Stimulated activated effector memory CD8-positive, alpha-beta T cell treated with anti-CD3 and anti-CD28 coated beads, Interleukin-12 subunit alpha, Interleukin-12 subunit beta, amount 100 ng/mL, for 72 hours (primary cell): ENCODE measurements around the gene FTCD.
A peak's percentile ranks its signal among the peaks of the same experiment; 100 is the strongest.

ENCODE experiments used
- ATAC-seq: fragments of 150-1000 bp; cut with Tn5 transposase; 2 replicates; pipeline ENCODE4 v1.10.0; 2021
- DNase-seq, 2 donors: peaks; one replicate each; pipeline ENCODE4 v3.0.0; 2021 to 2022; ENCODE audit warnings: low spot score in 2 of 2
- H3K27ac Mint-ChIP-seq: one replicate; pipeline ENCODE4 v1.8.0; 2022; ENCODE audit warnings: mild to moderate bottlenecking, mixed read lengths
- H3K36me3 Mint-ChIP-seq: one replicate; pipeline ENCODE4 v1.8.0; 2022; ENCODE audit warnings: mild to moderate bottlenecking, mixed read lengths
- H3K4me1 Mint-ChIP-seq: one replicate; pipeline ENCODE4 v1.8.0; 2022; ENCODE audit warnings: mixed read lengths
- H3K4me3 Mint-ChIP-seq: one replicate; pipeline ENCODE4 v1.8.0; 2022; ENCODE audit warnings: mild to moderate bottlenecking, mixed read lengths
- H3K9me3 Mint-ChIP-seq: one replicate; pipeline ENCODE4 v1.8.0; 2022; ENCODE audit warnings: mixed read lengths

Gene FTCD

DNA sequence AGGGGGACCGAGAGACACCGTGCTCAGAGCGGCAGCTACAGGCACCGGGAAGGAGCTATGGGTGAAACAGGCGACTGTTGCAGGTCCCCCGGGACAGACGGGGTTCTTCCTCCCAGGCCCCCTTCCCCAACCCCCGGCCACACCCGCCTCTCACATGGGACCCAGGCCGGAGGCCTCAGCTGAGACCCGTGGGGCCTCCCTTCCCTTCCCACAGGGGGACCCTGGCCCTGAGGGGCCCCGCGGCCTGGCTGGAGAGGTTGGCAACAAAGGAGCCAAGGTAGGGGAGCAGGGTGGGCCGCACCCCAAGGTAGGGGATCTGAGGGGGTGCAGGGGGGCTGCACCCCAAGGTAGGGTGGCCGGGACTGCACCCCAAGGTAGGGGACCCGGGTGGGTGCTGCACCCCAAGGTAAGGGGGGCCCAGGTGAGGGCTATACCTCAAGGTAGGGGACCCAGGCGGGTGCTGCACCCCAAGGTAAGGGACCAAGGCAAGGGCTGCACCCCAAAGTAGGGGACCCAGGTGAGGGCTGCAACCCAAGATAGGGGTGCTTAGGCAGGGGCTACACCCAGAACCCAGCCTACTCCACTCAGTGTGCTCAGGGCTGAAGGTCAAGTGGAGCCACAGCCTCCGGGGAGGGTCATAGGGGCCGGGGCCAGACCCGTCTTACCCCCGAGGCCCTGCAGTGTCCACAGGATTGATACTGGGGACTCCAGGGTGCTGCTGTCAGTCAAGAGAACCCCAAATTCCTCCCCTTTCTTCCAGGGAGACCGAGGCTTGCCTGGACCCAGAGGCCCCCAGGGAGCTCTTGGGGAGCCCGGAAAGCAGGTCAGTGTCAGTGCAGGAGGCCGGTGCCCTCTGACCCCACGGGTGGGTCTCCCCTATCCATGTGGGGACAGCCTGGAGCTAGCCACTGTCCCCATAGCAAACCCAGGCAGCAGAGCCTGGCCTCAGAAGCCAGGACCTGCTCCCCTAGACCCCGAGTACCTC lies 34.8 kb downstream of the FTCD start:
- DNase-seq (no peak), ATAC-seq (no peak)
- Mint-ChIP-seq H3K36me3 (peaks cover 5% of the 10 kb centered on the region), H3K4me1 (no peaks in the 10 kb centered on the region), H3K4me3 (no peak overlapping the region), H3K9me3 (no peaks in the 10 kb centered on the region), H3K27ac (peak overlapping the region; percentile 56)

DNA sequence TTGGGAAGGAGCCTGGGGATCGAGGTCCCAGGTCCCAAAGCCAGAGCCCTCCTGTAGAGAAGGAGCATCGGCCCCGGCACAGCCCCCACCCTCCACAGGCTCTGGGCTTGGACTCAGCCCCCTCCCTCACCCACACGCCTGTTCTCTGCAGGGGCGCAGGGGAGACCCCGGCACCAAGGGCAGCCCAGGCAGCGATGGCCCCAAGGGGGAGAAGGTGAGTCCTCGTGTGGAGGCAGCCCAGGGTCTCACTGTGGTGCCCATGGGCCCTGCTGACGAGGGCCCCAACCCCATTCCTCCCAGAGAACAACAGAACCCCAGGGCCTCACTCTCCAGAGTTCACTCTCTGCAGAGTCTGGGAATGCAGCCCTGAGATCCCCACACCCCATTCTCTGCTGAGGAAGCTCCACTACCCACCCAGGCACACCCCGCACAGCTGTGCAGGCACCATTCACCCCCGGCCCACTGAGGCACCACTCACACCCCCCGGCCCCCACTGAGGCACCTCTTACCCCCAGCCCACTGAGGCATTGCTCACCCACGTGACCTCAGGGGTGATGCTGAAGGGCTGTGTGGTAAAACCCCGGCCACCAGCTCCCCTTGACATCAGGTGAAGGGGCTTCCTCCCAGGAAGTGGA lies 35.6 kb downstream of the FTCD start:
- H3K9me3 Mint-ChIP-seq, result peaks cover 2% of the 10 kb centered on the region

DNA sequence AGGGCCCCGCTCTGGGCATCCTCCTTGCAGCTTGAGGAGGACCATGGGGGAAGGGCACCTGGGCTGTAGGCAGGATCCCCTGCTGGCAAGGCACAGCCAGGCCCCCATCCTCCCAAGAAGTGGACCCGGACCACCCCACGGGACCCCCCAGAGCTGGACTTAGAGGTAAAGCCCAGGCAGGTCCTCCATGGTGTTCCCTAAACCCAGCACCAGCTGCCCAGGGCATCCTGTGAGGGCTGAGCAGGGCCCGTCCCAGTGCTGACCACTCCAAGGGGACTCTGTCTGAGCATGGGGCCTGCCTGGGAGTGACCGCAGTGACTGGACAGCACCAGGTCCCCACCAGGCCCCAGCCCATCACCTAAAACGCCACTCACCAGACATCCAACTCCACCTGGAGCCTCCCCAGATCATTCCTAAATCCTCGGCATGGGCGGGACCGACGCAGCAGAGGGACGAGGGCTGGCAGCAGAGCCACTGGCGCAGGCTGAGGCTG lies 36.2 kb downstream of the FTCD start:
- H3K36me3 Mint-ChIP-seq, result peaks cover 3% of the 10 kb centered on the region
- peaks cover 2% of the 10 kb centered on the region for H3K9me3 Mint-ChIP-seq
- H3K4me3 Mint-ChIP-seq, result no peak overlapping the region
- no peak for ATAC-seq
- no peaks in the 10 kb centered on the region for H3K4me1 Mint-ChIP-seq
- DNase-seq, result no peak
- H3K27ac Mint-ChIP-seq, result no peak overlapping the region

More for the DNA sequence above, 35.6 kb downstream of the FTCD start:
- DNase-seq, result no peak
- ATAC-seq, result no peak
- Mint-ChIP-seq H3K4me3 (no peak overlapping the region), H3K27ac (peak overlapping the region; percentile 56), H3K4me1 (no peaks in the 10 kb centered on the region), H3K36me3 (peaks cover 5% of the 10 kb centered on the region)

DNA sequence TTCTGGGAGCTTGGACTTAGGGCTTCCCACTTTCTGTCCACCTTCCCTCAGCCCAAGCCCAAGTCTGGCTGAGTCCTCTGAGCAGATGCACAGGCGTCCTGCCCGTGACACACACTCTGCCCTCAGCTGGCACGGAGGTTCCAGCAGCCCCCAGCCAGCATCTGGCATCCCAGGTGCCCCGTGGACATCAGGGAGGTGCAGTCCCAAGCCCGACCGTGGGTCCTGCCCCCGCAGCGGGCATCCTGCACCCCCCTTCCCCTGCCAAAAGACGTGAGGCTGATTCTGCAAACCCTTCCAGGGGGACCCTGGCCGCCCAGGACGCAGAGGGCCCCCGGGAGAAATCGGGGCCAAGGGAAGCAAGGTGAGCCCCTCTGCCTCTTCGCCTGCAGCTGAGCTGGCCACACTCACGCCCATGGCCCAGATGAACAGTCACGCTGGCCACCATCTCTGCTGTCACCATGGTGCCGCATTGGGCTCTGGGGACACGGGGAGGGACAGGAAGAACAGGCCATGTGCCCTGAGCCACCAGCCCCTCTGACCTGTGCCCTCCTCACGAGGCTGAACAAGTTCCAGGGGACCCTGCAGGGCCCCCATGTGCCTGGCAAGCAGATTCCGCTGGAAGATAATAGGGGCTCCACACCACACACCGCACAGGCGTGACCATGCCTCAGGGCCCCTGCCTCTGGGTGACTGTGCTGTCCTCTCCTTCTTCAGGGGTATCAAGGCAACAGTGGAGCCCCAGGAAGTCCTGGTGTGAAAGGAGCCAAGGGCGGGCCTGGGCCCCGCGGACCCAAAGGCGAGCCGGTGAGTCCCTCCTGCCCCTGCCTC lies 36.8 kb downstream of the FTCD start:
- H3K4me1 Mint-ChIP-seq, result no peaks in the 10 kb centered on the region
- H3K27ac Mint-ChIP-seq, result no peak overlapping the region
- ATAC-seq, result no peak
- DNase-seq, result no peak
- peaks cover 2% of the 10 kb centered on the region for H3K9me3 Mint-ChIP-seq
- no peaks in the 10 kb centered on the region for H3K36me3 Mint-ChIP-seq
- H3K4me3 Mint-ChIP-seq, result no peak overlapping the region

DNA sequence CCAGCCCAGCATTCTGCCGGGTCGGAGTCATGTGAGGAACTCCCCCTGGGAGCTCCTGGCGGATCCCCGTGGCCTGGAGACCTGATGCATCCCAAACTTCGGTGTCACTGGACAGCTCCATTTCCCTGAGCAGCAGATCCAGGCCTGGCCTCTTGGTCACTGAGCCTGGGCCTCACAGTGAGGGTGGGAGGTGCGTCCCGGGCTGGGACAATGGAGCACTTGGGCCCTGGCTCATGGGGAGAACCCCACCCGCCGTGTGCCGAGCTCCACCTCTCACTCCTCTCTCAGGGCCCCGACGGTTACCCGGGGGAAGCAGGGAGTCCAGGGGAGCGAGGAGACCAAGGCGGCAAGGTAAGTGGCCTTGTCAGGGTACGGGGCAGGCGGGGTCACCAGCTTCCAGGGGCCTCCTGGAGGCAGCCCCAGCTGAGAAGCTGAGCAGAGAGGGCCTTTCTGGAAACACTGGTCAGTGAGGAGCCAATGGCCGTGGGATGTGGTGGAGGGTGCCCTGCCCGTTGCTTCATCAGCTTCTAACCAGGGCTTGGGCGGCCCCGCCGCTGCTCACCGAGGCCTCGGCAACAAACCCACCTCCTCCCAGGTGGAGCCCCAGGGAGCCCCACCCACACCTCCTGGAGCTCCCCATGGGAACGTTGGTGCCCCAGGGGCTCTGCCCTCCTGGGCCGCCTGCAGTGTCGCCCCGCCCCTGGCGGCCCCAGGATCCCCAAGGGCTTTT lies 37.6 kb downstream of the FTCD start:
- H3K36me3 Mint-ChIP-seq, result no peaks in the 10 kb centered on the region
- H3K4me1 Mint-ChIP-seq, result no peaks in the 10 kb centered on the region
- H3K9me3 Mint-ChIP-seq, result peaks cover 2% of the 10 kb centered on the region
- no peak for DNase-seq
- H3K27ac Mint-ChIP-seq, result no peak overlapping the region
- no peak overlapping the region for H3K4me3 Mint-ChIP-seq
- no peak for ATAC-seq

DNA sequence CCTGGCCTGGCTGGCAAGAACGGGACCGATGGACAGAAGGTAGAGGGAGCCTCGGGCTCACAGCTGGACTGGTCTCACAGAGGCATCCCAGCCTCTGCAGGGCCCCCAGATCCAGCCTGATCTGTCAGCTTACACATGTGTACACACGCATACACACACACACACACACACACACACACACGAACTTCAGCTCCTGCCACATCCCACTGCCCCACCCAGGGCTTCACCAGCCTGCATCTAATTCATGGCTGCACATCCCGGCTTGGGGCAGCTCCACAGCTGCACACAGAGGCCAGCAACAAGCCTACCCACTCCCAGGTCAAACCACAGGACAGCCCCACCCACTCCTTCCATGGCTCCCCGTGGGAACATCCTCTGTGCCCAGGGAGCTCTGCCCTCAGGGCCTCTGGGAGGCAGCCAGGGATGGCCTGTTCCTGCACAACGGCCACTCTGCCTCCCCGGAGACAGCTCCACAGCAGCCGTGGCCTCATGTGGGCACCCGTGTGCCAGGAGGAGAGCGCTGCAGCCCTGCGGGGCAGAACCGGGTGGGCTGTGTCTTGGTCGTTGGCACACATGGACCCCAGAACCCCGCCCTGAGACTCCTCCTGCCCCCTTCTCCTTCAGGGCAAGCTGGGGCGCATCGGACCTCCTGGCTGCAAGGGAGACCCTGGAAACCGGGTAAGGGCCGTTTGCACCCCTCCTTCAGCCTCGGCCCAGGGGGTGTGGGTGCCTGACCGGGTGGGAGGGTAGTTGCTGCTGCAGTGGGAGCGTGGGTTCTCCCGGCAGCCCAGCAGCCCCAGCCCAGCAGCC lies 38.4 kb downstream of the FTCD start:
- no peaks in the 10 kb centered on the region for H3K4me1 Mint-ChIP-seq
- ATAC-seq, result no peak
- no peak overlapping the region for H3K27ac Mint-ChIP-seq
- peaks cover 2% of the 10 kb centered on the region for H3K9me3 Mint-ChIP-seq
- no peak overlapping the region for H3K4me3 Mint-ChIP-seq
- no peak for DNase-seq
- no peaks in the 10 kb centered on the region for H3K36me3 Mint-ChIP-seq

DNA sequence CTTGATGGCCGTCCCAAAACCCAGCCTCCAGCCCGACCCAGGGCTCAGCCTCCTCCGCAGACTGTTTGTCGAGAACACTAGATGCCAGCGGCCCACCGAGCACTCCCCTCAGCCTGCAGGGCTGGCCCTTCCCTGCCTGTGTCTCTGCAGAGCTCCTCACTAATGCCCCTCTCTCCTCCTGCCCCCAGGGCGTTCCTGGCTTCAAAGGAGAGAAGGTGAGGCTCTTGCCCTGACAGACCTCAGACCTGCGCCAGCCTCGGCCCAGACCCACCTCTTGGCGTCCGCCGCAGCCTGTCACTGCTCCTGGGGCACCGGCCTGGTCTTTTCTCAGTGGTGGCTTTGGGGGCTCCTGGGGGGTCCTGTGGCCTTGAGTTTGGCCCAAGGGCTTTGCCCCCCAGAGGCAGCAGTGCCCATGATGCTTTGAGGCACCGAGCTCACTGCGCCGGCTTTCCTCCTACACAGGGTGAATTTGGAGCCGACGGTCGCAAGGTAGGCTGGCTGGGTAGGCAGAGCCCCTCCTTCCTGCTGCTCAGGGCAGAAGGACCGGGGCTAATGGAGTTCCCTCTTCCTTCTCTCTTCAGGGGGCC lies 39.1 kb downstream of the FTCD start:
- no peaks in the 10 kb centered on the region for H3K36me3 Mint-ChIP-seq
- no peak for ATAC-seq
- H3K27ac Mint-ChIP-seq, result no peak overlapping the region
- H3K4me3 Mint-ChIP-seq, result no peak overlapping the region
- peaks cover 2% of the 10 kb centered on the region for H3K9me3 Mint-ChIP-seq
- DNase-seq, result no peak
- H3K4me1 Mint-ChIP-seq, result no peaks in the 10 kb centered on the region

DNA sequence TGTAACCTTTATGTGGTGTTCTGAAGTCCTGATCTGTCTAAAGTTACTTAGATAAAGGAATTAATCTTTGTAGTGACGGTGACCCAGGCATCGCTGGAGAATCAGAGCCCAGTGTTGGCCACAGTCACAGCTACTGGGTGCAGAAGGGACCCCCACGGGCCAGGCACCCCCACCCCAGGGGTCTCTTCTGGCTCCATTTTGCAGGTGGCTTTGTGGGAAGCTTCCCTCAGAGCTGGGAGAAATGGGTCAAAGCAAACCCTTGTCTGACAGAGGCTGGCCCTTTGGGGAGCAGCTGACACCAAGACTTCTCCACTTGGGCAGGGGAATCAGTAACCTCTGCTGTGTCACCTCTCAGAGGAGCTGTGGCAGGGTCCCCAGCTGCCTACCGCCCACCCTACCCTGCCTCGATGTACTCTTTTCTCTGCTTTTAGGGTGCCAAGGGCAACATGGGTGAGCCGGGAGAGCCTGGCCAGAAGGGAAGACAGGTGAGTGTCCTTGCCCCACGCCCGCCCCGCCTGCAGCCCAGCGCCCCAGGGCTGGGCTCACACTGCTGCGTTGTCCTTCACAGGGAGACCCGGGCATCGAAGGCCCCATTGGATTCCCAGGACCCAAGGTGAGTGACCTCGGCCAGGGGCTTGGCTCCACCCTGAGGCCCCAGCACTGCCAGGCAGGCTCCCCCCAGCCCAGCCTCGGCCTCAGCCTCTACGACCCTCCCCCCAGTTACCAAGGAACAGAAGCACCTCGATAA lies 39.8 kb downstream of the FTCD start:
- no peak for DNase-seq
- ATAC-seq, result no peak
- H3K4me3 Mint-ChIP-seq, result no peak overlapping the region
- H3K27ac Mint-ChIP-seq, result no peak overlapping the region
- H3K36me3 Mint-ChIP-seq, result no peaks in the 10 kb centered on the region
- H3K4me1 Mint-ChIP-seq, result no peaks in the 10 kb centered on the region
- H3K9me3 Mint-ChIP-seq, result peaks cover 2% of the 10 kb centered on the region

DNA sequence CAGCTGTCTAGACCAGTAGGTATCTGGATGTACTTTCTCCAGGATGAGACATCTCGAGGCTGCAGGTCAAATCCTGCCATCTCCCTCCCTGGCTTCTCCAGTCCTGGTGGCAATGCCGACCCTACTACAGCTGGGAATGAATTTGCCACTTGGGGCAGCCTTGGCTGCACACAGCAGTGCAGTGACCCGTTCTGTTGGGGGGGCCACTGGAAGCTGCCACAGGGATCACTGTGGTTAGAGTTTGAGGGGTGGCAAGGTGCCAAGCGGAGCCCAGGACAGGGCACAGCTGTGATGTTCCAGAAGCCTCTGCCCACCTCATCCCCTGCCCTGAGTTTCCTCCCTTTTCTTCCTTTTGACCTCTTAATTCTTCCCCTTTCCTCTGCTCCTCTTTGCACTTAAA lies 40.4 kb downstream of the FTCD start:
- Mint-ChIP-seq H3K27ac (no peak overlapping the region), H3K36me3 (no peaks in the 10 kb centered on the region), H3K4me1 (no peaks in the 10 kb centered on the region), H3K9me3 (peaks cover 2% of the 10 kb centered on the region), H3K4me3 (no peak overlapping the region)
- DNase-seq, result no peak
- no peak for ATAC-seq

DNA sequence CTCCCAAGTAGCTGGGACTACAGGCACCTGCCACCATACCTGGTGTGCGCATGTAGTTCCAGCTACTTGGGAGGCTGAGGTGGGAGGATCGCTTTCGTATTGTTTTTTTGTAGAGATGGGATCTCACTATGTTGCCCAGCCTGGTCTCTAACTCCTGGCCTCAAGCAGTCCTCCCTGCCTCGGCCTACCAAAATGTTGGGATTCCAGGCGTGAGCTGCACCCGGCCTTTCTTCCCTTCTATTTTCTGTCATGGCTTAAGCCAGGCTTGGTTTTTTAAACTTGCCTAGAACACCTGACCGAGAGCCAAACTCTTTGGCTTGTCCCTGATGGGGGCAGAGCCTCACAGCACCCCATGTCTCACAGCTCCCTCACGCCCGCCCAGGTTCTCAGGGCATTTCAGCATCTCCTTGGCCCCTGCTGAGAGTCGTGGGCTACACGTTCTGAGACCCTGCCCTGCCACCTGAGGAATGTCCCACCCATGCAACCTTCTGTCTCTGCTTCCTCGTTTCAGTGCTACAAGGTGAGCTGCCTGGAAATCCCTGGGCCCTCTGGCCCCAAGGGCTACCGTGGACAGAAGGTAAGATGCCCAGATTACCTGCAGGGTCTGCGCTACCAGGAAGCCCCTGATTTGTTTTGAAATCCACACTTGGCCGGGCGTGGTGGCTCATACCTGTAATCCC lies 41.7 kb downstream of the FTCD start:
- ATAC-seq (no peak), DNase-seq (no peak)
- no peaks in the 10 kb centered on the region for H3K36me3 Mint-ChIP-seq
- no peak overlapping the region for H3K27ac Mint-ChIP-seq
- no peak overlapping the region for H3K4me3 Mint-ChIP-seq
- H3K4me1 Mint-ChIP-seq, result no peaks in the 10 kb centered on the region
- peaks cover 2% of the 10 kb centered on the region for H3K9me3 Mint-ChIP-seq

DNA sequence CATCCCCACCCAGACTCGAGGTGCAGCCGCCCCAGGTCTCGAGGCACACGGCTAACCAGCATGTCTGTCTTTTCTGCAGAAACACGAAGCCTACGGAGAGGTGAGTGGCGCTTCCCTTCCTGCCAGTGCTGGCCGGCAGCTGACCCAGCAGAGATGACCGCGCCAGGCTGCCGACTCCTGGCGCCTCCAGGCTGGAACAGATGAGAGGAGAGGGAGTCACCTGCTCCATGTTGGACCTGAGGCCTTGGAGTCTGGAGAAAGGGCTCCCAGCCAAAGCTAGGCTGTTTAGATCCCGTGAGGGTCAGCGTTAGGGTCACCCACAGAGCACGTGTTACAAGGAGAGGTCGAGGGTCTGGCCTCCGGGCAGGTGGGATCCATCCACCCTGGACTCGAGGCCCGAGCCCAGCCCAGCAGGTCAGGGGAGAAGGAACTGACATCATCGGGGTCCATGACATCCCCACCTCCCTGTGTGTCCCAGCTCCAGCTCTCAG lies 42.6 kb downstream of the FTCD start:
- no peak for DNase-seq
- peaks cover 6% of the 10 kb centered on the region for H3K9me3 Mint-ChIP-seq
- no peaks in the 10 kb centered on the region for H3K36me3 Mint-ChIP-seq
- H3K4me3 Mint-ChIP-seq, result no peak overlapping the region
- no peak for ATAC-seq
- no peaks in the 10 kb centered on the region for H3K4me1 Mint-ChIP-seq
- H3K27ac Mint-ChIP-seq, result no peak overlapping the region

DNA sequence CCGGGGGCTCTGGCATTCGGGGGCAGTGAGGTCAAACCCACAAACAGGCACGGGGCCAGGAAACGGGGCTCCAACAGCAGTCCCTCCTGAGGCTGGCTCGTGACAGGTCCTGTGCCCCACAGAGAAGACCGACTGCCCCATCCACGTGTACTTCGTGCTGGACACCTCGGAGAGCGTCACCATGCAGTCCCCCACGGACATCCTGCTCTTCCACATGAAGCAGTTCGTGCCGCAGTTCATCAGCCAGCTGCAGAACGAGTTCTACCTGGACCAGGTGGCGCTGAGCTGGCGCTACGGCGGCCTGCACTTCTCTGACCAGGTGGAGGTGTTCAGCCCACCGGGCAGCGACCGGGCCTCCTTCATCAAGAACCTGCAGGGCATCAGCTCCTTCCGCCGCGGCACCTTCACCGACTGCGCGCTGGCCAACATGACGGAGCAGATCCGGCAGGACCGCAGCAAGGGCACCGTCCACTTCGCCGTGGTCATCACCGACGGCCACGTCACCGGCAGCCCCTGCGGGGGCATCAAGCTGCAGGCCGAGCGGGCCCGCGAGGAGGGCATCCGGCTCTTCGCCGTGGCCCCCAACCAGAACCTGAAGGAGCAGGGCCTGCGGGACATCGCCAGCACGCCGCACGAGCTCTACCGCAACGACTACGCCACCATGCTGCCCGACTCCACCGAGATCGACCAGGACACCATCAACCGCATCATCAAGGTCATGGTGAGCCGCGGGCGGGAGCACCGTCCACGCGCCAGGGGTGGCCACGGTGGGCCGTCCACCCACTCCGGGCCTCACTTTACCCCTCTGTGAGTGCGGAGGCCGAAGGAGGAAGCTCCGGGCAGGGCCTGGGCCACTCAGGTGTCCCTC lies 43.3 kb downstream of the FTCD start:
- H3K9me3 Mint-ChIP-seq, result peaks cover 9% of the 10 kb centered on the region

More for the DNA sequence above, 43.3 kb downstream of the FTCD start:
- DNase-seq (no peak), ATAC-seq (no peak)
- no peak overlapping the region for H3K27ac Mint-ChIP-seq
- H3K4me3 Mint-ChIP-seq, result no peak overlapping the region
- no peaks in the 10 kb centered on the region for H3K4me1 Mint-ChIP-seq
- no peaks in the 10 kb centered on the region for H3K36me3 Mint-ChIP-seq
